Fibroblast of villous mesenchyme (primary cell): Measurements from ENCODE around the gene JTB. TPM values are rescaled to one million over a fixed set of nuclear protein-coding genes. Genes with fewer than 3 reads are reported as not detected.
A peak's percentile ranks its signal among the peaks of the same experiment; 100 is the strongest.

Experiments used
- DNase-seq: peaks from one replicate; pipeline ENCODE4 v3.0.0-alpha.2; 2010; ENCODE audit warnings: low read depth
- H3K4me3 ChIP-seq: 2 replicates; pipeline ENCODE4 v1.5.1; 2011; ENCODE audit warnings: low read depth, mild to moderate bottlenecking, low read length
- total RNA-seq: library from RNA; depleted of rRNA; stranded (reverse); fragments of >200 nt; gene quantifications from 2 replicates; pipeline ENCODE4 v1.2.3, GENCODE V29; 2012
- TF ChIP-seq, protein P1 (sequence below): IDR thresholded peaks from 2 replicates; pipeline ENCODE4 v1.5.1; 2012; ENCODE audit warnings: low read depth, mild to moderate bottlenecking, low read length; ENCODE audit not compliant: insufficient read depth

JTB gene
- total RNA-seq, 1 donor: 135 TPM

DNA sequence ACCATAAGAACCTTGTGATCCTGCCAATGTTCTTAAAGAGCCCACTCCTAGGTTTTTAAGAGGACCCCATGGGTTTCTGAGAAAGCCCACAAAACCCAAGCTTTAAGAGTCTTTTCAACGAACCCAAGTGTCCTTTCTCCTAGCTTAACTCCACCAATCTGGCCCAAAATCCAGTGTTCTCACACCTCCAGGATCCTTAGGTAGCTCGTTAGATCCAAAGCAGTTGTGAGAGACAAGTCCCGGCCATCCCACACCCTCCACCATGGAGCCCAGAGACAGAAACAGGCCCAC, 32.7 kb downstream of the JTB start:
- peak overlapping the region; percentile 76 for H3K4me3 ChIP-seq
- TF ChIP-seq, protein P1, sequence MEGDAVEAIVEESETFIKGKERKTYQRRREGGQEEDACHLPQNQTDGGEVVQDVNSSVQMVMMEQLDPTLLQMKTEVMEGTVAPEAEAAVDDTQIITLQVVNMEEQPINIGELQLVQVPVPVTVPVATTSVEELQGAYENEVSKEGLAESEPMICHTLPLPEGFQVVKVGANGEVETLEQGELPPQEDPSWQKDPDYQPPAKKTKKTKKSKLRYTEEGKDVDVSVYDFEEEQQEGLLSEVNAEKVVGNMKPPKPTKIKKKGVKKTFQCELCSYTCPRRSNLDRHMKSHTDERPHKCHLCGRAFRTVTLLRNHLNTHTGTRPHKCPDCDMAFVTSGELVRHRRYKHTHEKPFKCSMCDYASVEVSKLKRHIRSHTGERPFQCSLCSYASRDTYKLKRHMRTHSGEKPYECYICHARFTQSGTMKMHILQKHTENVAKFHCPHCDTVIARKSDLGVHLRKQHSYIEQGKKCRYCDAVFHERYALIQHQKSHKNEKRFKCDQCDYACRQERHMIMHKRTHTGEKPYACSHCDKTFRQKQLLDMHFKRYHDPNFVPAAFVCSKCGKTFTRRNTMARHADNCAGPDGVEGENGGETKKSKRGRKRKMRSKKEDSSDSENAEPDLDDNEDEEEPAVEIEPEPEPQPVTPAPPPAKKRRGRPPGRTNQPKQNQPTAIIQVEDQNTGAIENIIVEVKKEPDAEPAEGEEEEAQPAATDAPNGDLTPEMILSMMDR: no peak
- DNase-seq: no peak

DNA sequence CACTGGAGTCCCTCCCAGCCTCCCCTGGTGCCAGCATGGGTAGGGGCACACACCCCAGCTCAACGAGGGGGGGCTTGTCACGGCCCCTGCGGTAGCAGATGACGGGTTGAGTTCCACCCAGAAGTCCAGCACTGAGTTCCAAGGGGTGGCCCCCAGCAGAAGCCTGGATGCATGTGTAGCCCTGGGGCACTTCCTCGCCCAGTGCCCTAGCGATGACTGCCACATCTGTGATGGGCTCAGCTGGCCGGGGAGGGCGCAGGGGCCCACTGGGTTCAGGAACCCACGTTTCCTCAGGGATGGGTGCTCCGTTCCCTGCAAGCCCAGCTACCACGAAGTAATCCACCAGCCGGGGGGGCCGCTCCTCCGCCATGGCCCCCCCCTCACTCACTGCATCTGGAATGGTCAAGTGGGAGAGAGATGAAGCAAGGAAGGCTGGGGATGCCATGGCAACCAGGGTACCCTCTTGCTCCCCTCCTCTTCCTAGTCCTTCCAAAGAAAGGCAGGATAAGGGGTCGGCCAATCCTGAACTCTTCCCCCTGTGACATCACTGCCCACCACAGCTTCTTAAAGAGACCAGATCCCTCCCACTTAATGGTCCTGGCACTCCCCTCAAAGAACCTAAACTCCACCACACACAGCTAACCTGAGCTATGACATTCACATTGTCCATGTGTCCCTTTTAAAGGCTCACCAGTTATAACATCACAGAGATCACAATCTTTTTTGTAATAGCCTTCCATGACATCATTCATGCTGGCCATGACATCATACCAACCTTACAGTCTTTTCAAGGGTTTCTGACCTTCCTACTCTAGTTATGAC, 33.3 kb downstream of the JTB start:
- H3K4me3 ChIP-seq: no peak overlapping the region
- TF ChIP-seq, protein P1: no peak
- no peak for DNase-seq

DNA sequence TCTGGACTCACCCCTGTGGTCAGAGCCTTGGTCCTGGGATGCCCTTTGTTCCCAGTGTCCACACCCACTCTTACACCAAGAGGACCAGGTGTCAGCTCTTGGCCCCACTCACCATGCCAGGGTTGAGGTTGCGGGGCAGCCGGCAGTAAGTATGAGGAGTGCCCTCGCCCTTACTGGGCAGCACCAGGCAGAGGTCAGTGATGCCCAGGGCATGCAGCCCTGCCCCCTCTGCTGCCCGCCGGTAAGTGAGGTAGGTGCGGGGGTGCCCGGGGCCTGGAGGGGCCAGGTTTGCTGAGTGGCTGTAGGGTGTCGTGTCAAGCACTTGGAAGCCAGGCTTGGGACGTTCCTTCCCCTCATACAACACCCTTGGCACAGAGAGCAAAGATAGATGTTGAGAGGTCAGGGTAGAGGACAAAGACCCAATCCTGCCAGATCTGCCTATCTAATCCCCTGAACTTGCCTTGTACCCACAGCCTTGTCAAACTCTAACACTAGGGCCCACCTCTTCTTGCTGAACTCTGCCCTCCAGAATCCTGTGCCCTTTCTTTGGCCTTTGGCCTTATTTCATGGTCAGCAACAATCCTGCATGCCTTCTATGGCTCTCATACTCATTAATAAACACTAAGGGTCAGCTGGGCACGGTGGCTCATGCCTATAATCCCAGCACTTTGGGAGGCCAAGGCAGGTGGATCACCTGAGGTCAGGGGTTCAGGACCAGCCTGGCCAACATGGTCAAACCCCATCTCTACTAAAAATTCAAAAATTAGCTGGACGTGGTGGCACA, 34.5 kb downstream of the JTB start:
- TF ChIP-seq, protein P1: no peak
- DNase-seq: no peak
- H3K4me3 ChIP-seq: no peak overlapping the region

DNA sequence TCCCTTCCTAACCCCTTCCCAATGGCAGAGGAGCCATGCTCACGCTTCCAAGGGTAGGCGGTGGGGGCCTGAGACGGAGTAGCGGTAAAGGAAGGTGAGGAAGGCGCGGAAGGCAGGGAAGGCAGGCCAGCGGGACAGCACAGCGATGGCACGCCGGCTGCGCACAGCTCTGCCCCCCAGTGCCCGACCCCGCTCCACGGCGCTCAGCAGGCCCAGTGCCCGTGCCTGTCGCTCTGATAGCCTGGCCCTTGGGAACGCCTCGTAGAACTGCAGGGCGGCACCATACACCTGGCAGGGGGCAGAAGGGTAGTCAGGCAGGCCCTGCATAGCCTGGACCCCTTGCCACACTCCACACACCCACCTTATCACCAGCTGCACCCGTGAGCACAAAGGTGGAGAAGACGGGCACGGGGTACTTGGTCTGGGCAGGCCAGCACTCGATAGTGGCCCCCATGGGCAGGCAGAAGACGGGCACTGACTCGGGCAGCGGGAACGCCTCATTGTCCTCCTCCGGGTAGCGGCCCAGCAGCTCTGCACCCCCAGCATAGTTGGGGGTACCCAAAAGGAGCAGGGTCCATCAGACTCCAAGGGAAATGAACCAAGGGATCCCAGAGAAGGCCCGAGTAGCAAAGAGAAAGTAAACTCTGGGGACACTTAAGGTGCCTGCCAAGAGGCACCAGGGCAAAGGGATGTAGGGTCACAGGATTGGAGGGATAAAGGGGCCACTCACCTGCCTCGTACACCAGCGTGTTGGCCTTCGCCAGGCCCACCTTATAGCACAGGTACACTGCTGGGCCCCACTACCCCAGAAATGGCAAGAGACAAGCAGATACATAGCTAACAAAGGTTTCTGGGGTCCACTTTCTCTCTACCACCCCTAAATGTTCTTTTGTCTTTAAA, 35.4 kb downstream of the JTB start:
- H3K4me3 ChIP-seq: no peak overlapping the region
- TF ChIP-seq, protein P1: no peak
- DNase-seq: no peak

DNA sequence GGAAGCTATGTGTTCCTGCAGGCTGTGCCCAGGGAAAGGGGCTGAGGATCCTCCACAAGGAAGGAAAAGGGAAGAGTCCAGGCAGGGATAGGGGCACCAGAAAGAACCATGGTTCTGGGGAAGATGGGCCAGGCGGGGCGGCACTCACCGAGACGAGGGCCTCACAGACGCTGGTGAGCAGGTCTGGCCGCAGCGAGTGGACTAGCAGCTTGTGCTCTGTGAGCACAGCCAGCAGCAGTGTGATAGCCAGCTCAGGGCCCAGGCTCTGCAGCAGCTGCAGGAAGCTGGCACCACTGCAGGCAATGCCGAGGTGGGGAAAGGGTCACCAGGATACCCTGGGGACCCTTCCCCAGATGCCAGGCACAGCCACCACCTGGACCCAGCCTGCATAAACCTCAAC, 36.7 kb downstream of the JTB start:
- TF ChIP-seq, protein P1: no peak
- H3K4me3 ChIP-seq: no peak overlapping the region
- no peak for DNase-seq

DNA sequence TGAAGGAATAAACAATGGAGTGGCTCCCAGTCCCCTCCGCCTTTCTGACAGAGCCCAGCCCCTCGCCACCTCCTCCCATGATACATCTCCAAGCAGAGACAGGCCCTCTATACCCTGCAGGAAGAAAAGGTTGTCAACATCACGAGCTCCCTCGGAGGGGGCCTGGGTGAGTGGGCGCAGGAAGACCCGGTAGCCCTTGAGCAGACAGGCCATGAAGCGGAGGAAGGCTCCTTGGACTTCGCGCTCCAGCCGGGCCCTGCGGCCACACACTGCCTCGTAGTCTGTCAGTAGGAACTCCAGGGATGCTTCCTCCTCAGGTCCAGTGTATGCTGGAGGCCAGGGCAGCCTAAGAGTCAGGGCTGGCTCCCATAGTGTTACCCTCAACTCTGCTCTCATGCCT, 38.0 kb downstream of the JTB start:
- no peak overlapping the region for H3K4me3 ChIP-seq
- TF ChIP-seq, protein P1: no peak
- no peak for DNase-seq
